Gastrocnemius medialis (tissue), 4 donors: ENCODE results near the gene TMEM106A. TPM values are rescaled to one million over a fixed set of nuclear protein-coding genes. Genes with fewer than 3 reads are reported as not detected.

Experiments used
- ATAC-seq, 2 donors: fragments of 150-250 bp; one replicate each; pipeline ENCODE4 v1.9.1; 2016
- DNase-seq, 2 donors: peaks; one replicate each; pipeline ENCODE4 v3.0.0-alpha.2; 2019
- H3K27ac ChIP-seq, 4 donors: fragments of 200-600 bp; sonication (generic); 1 replicate in 1 of 4; 2 replicates in 3 of 4; pipeline ENCODE4 v1.5.1; 2016 to 2018; ENCODE audit warnings: mild to moderate bottlenecking in 2 of 4, moderate library complexity in 1 of 4
- H3K27me3 ChIP-seq, 3 donors: fragments of 200-600 bp; sonication (generic) in 2 of 3; 1 replicate in 1 of 3; 2 replicates in 2 of 3; pipeline versions ENCODE4 v1.5.1 to v1.6.0; 2016 to 2019; ENCODE audit warnings: mild to moderate bottlenecking in 1 of 3, moderate library complexity in 1 of 3
- H3K36me3 ChIP-seq, 2 donors: fragments of 200-600 bp; sonication (generic) in 1 of 2; one replicate each; pipeline ENCODE4 v1.5.1; 2017 to 2018
- H3K4me1 ChIP-seq, 2 donors: fragments of 200-600 bp; sonication (generic) in 1 of 2; one replicate each; pipeline ENCODE4 v1.5.1; 2016 to 2017; ENCODE audit warnings: mild to moderate bottlenecking in 2 of 2
- H3K4me3 ChIP-seq, 4 donors: fragments of 200-600 bp; sonication (generic) in 3 of 4; 1 replicate in 1 of 4; 2 replicates in 3 of 4; pipeline ENCODE4 v1.5.1; 2016 to 2019; ENCODE audit warnings: mild to moderate bottlenecking in 2 of 4
- H3K9me3 ChIP-seq, 3 donors: fragments of 200-600 bp; sonication (generic) in 2 of 3; 1 replicate in 1 of 3; 2 replicates in 2 of 3; pipeline ENCODE4 v1.5.1; 2016 to 2019
- POLR2A ChIP-seq, 2 donors: fragments of 450-650 bp; IDR thresholded peaks; one replicate each; pipeline ENCODE4 v1.6.1; 2017; ENCODE audit warnings: antibody characterized with exemption in 2 of 2, mild to moderate bottlenecking in 2 of 2, moderate library complexity in 2 of 2
- in situ Hi-C, 4 donors: fragments of 200-750 bp; cut with MboI; loops; one replicate each; pipeline versions ENCODE4 v1.15.0 to v1.8.0; 2017; ENCODE audit warnings: low sequenced_read_pairs in 4 of 4
- intact Hi-C: fragments of 100-400 bp; cut with DNase I; formaldehyde crosslinking; loops from one replicate; pipeline ENCODE4 v1.15.1; 2023; ENCODE audit warnings: low total_unique reads
- total RNA-seq, 4 donors: library from RNA; depleted of rRNA; stranded (reverse); fragments of >200 nt; gene quantifications; one replicate each; pipeline versions ENCODE4 v1.1.0 to v1.2.3, GENCODE V29; 2016
- TF ChIP-seq, protein P1 (sequence below), 5 experiments: fragments of 450-650 bp in 3 of 5; fragments of 200-600 bp in 2 of 5; sonication (generic) in 2 of 5; IDR thresholded peaks in 4 of 5; conservative IDR thresholded peaks in 1 of 5; 1 replicate in 4 of 5; 2 replicates in 1 of 5; pipeline ENCODE4 v1.5.1; 2016 to 2019; ENCODE audit warnings: antibody characterized with exemption in 5 of 5, mild to moderate bottlenecking in 3 of 5, moderate library complexity in 3 of 5

The TMEM106A gene
- total RNA-seq, 4 donors from 2014 or later, result 0.32 to 5.6 (median 2.5) TPM

DNA sequence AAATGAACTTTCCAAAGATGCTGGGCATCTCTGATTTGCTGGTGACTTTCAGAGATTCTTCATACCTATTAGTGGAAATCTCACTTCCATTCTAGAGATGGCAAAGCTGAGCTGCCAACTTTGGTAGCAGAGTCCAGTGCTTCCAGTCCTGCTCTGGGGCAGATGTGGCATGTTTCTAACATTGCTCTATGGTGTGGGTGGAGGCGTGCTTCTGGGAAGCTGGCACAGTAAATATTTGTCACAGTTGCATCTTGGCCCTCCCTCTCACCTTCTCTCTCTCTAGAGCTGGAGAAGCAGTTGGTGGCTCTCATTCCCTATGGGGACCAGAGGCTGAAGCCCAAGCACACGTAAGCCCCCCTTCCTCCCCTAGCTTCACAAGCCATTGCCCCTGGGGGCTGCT is 1.9 kb downstream of the TMEM106A start:
- H3K9me3 ChIP-seq, result no peaks in the 10 kb centered on the region
- H3K27ac ChIP-seq, result no peak overlapping the region
- DNase-seq, result no peak
- H3K27me3 ChIP-seq, result no peaks in the 10 kb centered on the region
- no peak overlapping the region for H3K4me3 ChIP-seq
- no peaks in the 10 kb centered on the region for H3K4me1 ChIP-seq
- TF ChIP-seq POLR2A (IDR thresholded peaks at IDR 0.05), result no peak
- no peak for ATAC-seq
- intact Hi-C loops (loop anchor here (1.0 kb wide), 1 partner anchor 12 kb away; no protein-coding TSS in a partner anchor), in situ Hi-C loops (loop anchor here in 1 of 4 donors (25.0 kb wide), 2 partner anchors 99 to 274 kb away; partner anchors contain the start of gene DHX8)
- peaks cover 0 to 69% of the 10 kb centered on the region in 2 donors for H3K36me3 ChIP-seq

DNA sequence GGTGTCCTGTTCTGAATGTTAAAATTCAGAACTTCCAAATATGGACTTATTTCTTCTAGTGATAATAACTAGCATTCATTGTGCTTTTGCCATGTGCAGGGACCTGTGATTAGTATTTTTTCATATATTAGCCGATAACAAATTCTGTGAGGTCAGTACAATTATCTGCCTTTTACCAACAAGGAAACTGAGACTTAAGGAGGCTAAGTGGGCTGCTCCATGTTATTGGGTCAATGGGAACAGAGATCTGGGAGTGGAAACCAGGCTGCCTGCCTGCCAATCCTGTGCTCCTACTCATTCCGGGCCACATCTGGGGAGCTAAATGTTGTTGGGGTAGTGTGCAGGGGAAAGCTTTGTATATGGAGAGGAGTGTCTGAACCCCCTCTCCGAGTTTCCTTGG is 3.7 kb downstream of the TMEM106A start:
- ATAC-seq (no peak), DNase-seq (no peak)
- TF ChIP-seq, protein P1, sequence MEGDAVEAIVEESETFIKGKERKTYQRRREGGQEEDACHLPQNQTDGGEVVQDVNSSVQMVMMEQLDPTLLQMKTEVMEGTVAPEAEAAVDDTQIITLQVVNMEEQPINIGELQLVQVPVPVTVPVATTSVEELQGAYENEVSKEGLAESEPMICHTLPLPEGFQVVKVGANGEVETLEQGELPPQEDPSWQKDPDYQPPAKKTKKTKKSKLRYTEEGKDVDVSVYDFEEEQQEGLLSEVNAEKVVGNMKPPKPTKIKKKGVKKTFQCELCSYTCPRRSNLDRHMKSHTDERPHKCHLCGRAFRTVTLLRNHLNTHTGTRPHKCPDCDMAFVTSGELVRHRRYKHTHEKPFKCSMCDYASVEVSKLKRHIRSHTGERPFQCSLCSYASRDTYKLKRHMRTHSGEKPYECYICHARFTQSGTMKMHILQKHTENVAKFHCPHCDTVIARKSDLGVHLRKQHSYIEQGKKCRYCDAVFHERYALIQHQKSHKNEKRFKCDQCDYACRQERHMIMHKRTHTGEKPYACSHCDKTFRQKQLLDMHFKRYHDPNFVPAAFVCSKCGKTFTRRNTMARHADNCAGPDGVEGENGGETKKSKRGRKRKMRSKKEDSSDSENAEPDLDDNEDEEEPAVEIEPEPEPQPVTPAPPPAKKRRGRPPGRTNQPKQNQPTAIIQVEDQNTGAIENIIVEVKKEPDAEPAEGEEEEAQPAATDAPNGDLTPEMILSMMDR (IDR thresholded peaks at IDR 0.05 in 4 of 5, conservative IDR thresholded peaks at IDR 0.05 in 1 of 5), result no peak
- no peak for TF ChIP-seq POLR2A (IDR thresholded peaks at IDR 0.05)
- Histone ChIP-seq H3K4me1 (no peaks in the 10 kb centered on the region), H3K4me3 (no peak overlapping the region), H3K27me3 (no peaks in the 10 kb centered on the region), H3K36me3 (peaks cover 0 to 57% of the 10 kb centered on the region in 2 donors), H3K27ac (no peak overlapping the region), H3K9me3 (no peaks in the 10 kb centered on the region)
- in situ Hi-C loops, result loop anchor here in 1 of 4 donors (25.0 kb wide), 2 partner anchors 97 to 272 kb away; partner anchors contain the start of gene DHX8
- intact Hi-C loops, result no loop called here

DNA sequence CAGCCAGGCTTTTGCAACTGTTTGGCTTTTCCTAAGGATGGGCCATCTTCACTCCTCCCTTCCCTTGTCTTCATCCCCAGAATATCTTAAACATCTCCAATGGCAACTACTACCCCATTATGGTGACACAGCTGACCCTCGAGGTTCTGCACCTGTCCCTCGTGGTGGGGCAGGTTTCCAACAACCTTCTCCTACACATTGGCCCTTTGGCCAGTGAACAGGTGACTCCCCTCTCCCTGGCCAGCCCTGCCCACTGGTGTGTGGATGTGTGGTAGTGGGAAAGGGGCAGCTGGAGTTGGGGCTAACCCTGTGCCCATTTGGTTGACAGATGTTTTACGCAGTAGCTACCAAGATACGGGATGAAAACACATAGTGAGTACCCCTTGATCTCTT is 4.7 kb downstream of the TMEM106A start:
- Histone ChIP-seq H3K4me1 (no peaks in the 10 kb centered on the region), H3K27me3 (no peaks in the 10 kb centered on the region), H3K27ac (no peak overlapping the region), H3K4me3 (no peak overlapping the region), H3K9me3 (no peaks in the 10 kb centered on the region), H3K36me3 (peaks cover 0 to 47% of the 10 kb centered on the region in 2 donors)
- ATAC-seq, result no peak
- in situ Hi-C loops (loop anchor here in 1 of 4 donors (25.0 kb wide), 2 partner anchors 96 to 271 kb away; partner anchors contain the start of gene DHX8), intact Hi-C loops (no loop called here)
- no peak for DNase-seq
- TF ChIP-seq, protein P1 (IDR thresholded peaks at IDR 0.05 in 4 of 5, conservative IDR thresholded peaks at IDR 0.05 in 1 of 5), result no peak
- no peak for TF ChIP-seq POLR2A (IDR thresholded peaks at IDR 0.05)

DNA sequence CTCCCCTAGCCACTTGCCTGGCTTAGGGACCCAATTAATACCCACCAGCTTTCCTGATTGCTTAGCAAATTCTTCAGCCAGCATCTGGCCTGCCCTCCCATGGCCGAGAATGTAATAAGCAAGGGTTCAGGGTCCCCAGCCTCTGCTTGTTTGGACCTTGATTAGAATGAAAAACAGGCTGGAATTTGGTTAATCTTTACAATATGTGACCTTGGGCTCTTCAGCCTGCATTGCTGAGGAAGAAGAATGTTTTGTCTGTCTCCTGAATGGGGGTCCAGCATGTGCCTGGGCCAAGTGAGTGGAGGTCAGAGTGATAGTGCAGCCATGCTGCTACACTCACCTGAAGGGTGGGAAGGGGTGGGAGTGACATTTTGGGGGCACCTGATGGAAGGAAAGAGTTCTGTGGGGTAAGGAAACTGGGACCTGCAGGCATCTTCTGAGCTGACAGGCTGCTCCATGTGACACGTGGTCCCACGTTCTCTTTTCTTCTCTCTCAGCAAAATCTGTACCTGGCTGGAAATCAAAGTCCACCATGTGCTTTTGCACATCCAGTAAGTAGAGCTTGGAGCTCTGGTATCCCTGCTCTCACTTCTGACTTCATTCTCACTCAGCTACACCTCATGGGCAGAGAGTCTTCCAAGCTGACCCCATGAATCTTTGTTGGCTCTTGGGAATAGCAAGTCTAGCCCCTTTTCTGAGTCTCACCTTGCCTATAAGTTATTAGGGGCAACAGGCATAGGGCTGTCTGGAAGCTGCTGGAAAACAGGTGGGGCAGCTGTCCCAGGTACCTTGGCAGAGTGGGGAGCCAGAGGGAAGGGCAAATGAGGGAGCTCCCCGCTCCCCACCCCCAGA is 5.3 kb downstream of the TMEM106A start:
- H3K27me3 ChIP-seq, result no peaks in the 10 kb centered on the region
- ATAC-seq (no peak), DNase-seq (no peak)
- intact Hi-C loops (no loop called here), in situ Hi-C loops (loop anchor here in 1 of 4 donors (25.0 kb wide), 2 partner anchors 95 to 270 kb away; partner anchors contain the start of gene DHX8)
- no peaks in the 10 kb centered on the region for H3K4me1 ChIP-seq
- H3K27ac ChIP-seq, result no peak overlapping the region
- no peak overlapping the region for H3K4me3 ChIP-seq
- no peaks in the 10 kb centered on the region for H3K9me3 ChIP-seq
- no peak for TF ChIP-seq POLR2A (IDR thresholded peaks at IDR 0.05)
- TF ChIP-seq, protein P1 (IDR thresholded peaks at IDR 0.05 in 4 of 5, conservative IDR thresholded peaks at IDR 0.05 in 1 of 5), result no peak
- H3K36me3 ChIP-seq, result peaks cover 0 to 46% of the 10 kb centered on the region in 2 donors

DNA sequence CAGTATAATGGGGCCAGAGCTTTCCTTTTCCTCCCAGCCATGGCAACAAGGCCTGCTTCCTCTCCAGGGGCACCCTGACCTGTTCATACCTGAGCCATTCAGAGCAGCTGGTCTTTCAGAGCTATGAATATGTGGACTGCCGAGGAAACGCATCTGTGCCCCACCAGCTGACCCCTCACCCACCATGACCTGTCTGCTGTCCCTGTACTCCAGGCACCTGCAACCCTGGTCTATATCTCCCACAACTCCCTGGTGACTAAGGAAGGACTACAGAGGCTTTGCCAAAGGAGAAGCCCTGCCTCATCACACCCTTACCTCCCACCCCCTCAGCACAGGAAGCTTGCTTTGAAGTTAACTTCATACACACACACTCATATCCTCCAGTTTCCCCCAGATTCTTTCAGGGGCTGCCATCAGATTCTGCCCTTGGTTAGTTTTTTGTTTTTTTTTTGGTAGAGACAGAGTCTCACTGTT is 6.0 kb downstream of the TMEM106A start:
- H3K4me1 ChIP-seq, result no peaks in the 10 kb centered on the region
- in situ Hi-C loops (loop anchor here in 1 of 4 donors (25.0 kb wide), 2 partner anchors 95 to 270 kb away; partner anchors contain the start of gene DHX8), intact Hi-C loops (no loop called here)
- DNase-seq (no peak), ATAC-seq (no peak)
- H3K4me3 ChIP-seq, result no peak overlapping the region
- TF ChIP-seq, protein P1 (IDR thresholded peaks at IDR 0.05 in 4 of 5, conservative IDR thresholded peaks at IDR 0.05 in 1 of 5), result no peak
- TF ChIP-seq POLR2A (IDR thresholded peaks at IDR 0.05), result no peak
- H3K9me3 ChIP-seq, result no peaks in the 10 kb centered on the region
- no peaks in the 10 kb centered on the region for H3K27me3 ChIP-seq
- no peak overlapping the region for H3K27ac ChIP-seq
- H3K36me3 ChIP-seq, result peaks cover 0 to 46% of the 10 kb centered on the region in 2 donors
